Stromal cell of bone marrow (primary cell): ENCODE data around the gene MRTFA.
"Not testable (repeated sequence)": the region's sequence is repeated elsewhere in the genome, so short reads cannot be mapped to it uniquely, and the experiment has no call there.

Experiments used
- DNase-seq: peaks from one replicate; pipeline ENCODE4 v3.0.0-alpha.2; 2012; ENCODE audit warnings: low read depth

Gene MRTFA

GRCh38 chr22:40627612-40628011 lies 8.9 kb downstream of the MRTFA start:
- DNase-seq = no peak

- DNase-seq = no peak
Observed at GRCh38 chr22:40626851-40627250, 9.7 kb downstream of the MRTFA start.

DNA sequence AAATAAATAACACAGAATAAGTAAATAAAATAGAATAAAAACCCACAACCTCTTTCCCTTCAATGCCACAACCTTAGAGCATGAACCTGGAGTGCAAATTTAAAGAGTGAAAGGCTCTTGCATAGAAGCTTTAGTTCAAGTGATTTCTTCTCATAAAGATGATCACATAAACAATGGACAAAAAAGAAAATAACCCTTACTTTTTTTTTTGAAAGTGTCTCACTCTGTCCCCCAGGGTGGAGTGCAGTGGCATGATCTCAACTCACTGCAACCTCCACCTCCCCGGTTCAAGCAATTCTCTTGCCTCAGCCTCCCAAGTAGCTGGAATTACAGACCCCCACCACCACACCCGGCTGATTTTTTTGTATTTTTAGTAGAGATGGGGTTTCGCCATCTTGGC lies 10.7 kb downstream of the MRTFA start:
- not testable (repeated sequence) for DNase-seq

DNA sequence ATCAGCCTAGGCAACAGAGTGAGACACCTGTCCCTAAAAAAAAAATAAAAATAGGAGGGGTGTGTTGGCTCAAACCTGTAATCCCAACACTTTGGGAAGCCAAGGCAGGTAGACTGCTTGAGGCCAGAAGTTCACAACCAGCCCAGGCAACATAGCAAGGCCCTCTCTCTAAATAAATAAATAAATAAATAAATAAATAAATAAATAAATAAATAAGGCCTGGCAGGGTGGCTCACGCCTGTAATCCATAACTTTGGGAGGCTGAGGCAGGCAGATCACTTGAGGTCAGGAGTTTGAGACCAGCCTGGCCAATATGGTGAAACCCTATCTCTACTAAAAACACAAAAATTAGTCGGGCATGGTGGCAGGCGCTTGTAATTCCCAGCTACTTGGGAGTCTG lies 11.2 kb downstream of the MRTFA start:
- not testable (repeated sequence) for DNase-seq

- no peak for DNase-seq
Observed at GRCh38 chr22:40624770-40625169, 11.7 kb downstream of the MRTFA start.

- DNase-seq = no peak
Observed at GRCh38 chr22:40621309-40622151, 15.0 kb downstream of the MRTFA start.

- no peak for DNase-seq
Observed at GRCh38 chr22:40620464-40621046, 16.0 kb downstream of the MRTFA start.

- DNase-seq = no peak
Observed at GRCh38 chr22:40618400-40618799, 18.1 kb downstream of the MRTFA start.

- DNase-seq = no peak
Observed at GRCh38 chr22:40616578-40616977, 19.9 kb downstream of the MRTFA start.

- DNase-seq = no peak
Observed at GRCh38 chr22:40613067-40613466, 23.5 kb downstream of the MRTFA start.

DNA sequence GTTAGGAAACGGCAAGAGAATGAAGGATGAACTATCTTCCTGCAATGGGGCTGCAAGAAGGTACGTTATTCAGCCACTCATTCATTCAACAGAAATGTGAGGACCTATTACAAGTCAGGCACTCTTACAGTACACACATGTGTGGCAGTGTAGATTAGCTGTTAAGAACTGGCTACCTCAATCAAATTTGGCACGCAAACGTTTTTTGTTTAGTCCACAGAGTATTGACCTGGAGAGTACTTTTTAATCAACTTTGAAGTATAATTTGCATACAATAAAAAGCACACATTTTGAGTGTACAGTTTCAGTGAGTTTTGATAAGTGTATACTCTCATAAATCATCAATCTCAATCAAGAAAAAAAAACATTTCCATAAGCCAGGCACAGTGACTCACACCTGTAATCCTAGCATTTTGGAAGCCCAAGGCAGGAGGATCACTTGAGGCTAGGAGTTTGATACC lies 24.2 kb downstream of the MRTFA start:
- DNase-seq = no peak

GRCh38 chr22:40611606-40612005 lies 24.9 kb downstream of the MRTFA start:
- DNase-seq = no peak

- DNase-seq = no peak
Observed at GRCh38 chr22:40610329-40610850, 26.1 kb downstream of the MRTFA start.

- DNase-seq = no peak
Observed at GRCh38 chr22:40609216-40609615, 27.3 kb downstream of the MRTFA start.

- no peak for DNase-seq
Observed at GRCh38 chr22:40607506-40607905, 29.0 kb downstream of the MRTFA start.

GRCh38 chr22:40606306-40606705 lies 30.2 kb downstream of the MRTFA start:
- DNase-seq = no peak

DNA sequence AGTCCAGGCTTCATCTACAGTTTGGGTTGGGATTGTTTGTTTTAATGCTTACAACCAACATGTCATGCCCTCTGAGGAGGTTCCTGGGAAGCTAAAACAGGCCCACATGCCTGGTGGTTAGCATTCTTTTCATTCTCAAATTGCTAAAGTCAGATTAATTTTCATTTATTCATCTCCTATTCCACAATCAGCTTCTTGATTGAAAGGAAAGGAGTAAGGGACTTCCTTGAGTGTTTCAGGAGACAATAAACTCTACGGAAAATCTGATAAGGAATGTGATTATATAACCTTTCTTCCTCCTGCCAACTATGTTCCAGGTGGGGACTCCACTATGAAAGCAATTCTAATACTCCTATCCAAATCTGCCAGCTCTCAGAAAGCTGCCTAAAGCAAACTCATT lies 30.8 kb downstream of the MRTFA start:
- DNase-seq = no peak

DNA sequence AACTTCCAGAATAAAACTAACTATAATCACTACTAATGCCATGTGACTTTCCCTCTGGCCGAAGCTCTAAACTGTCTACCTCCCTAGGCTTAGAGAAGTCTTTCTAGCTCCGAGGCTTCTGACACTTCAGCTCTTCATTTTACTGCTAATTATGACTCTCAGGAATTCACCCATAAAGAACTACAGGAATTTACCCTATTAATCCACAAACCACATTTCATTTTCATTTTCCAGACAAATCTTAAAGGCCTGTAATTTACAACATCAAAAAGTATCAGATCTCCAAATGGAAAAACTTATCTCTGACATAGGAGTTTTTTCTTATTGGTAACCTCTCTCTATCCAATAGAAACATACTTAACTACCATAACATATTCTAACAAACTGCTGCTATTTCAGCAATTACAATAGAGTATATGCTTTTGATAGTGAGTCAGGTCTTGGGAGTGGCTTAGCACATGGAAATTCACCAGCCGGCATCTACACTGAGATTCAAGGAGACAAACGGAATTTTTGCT lies 33.4 kb downstream of the MRTFA start:
- DNase-seq = no peak

- peak; percentile 25 for DNase-seq
Observed at GRCh38 chr22:40602231-40602630, 34.3 kb downstream of the MRTFA start.

DNA sequence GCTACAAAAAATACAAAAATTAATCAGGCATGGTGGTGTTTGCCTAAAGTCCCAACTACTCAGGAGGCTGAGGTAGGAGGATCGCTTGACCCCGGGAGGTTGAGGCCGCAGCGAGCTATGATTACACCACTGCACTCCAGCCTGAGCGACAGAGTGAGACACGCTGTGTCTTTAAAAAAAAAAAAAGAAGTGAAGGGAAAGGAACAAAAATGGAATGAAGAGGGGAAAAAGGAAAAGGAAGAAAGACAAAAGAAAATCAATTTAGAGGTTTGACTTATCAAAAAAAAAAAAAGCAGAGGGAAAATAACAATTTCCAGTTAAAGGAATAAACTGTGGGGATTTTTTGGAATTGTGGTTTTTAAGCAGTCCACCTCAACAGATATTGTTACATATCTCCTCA lies 36.8 kb downstream of the MRTFA start:
- DNase-seq = no peak

GRCh38 chr22:40598712-40599111 lies 37.8 kb downstream of the MRTFA start:
- DNase-seq = not testable (repeated sequence)

DNA sequence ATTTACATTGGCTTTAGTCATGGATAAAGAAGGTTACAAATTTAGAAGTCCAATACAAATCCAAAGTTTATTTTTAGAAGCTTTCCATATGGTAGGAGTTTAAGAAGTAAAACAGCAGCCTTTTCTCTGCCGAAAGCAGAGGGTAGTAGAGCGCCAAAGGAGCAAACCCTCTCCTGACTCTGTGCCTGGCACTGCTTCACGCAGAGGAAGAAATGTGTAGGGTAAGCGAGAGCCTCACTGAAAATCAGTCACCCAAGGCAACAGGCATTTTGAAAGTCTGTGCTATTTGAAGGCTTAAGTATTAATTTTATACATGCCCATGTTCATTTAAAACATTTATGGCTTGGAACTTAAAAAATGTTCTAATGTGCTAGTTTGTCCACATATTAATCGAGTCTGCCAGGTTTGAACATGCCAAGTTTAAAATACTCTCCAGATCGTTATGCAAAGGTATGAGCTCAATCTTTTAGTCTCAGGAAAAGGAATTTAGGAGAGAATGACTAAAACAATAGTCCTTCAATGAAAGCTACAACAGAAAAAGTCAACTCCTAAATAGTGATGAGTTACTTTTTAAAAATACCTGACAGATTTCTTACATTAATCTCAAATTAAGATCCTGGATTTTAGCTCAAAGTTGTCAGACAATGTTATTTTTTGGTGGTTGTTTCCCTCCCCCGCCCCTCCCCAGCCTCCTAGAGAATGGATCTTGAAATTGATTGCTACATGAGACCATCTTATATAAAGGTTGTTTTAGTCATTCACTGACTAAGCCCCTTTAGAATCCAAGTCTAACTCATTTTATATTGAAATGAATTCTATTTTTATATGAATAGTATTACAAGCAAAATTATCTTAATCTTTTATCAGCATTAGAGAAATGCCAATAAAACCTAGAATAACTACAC lies 38.7 kb downstream of the MRTFA start:
- no peak for DNase-seq
